Hepatocyte (in vitro differentiated cells): ENCODE results near the gene URI1.

ENCODE experiments used
- CTCF ChIP-seq: fragments of 200-600 bp; sonication (generic); IDR thresholded peaks from 2 replicates; pipeline ENCODE4 v1.5.1; 2016; ENCODE audit warnings: antibody characterized with exemption, mild to moderate bottlenecking; ENCODE audit not compliant: poor library complexity
- EZH2 ChIP-seq: fragments of 200-600 bp; sonication (generic); IDR thresholded peaks from 2 replicates; pipeline ENCODE4 v1.6.1; 2016; ENCODE audit warnings: antibody characterized with exemption, mild to moderate bottlenecking, borderline replicate concordance
- EZH2phosphoT487 ChIP-seq: fragments of 200-600 bp; sonication (generic); IDR thresholded peaks from one replicate; pipeline ENCODE4 v1.6.1; 2018; ENCODE audit warnings: antibody characterized with exemption, mild to moderate bottlenecking, low read depth, moderate library complexity; ENCODE audit not compliant: unreplicated experiment, severe bottlenecking

GRCh38 chr19:30044273-30045248 is 102.5 kb downstream of the URI1 start:
- TF ChIP-seq CTCF, result no peak
- TF ChIP-seq EZH2phosphoT487, result no peak
- TF ChIP-seq EZH2, result no peak
